Natural killer cell (primary cell): ENCODE data around the gene TREM1. TPM values are rescaled to one million over a fixed set of nuclear protein-coding genes. Genes with fewer than 3 reads are reported as not detected.

Experiments
- ATAC-seq, 3 donors: fragments of 150-1000 bp in 2 of 3; fragments of 200-7000 bp in 1 of 3; cut with Tn5 transposase; 1 replicate in 1 of 3; 2 replicates in 2 of 3; pipeline ENCODE4 v1.10.0; 2021; ENCODE audit warnings: mild to moderate bottlenecking in 2 of 3, moderate library complexity in 2 of 3
- DNase-seq, 2 donors: peaks; one replicate each; pipeline versions ENCODE4 v3.0.0 to v3.0.0-alpha.2; 2013 to 2021; ENCODE audit warnings: mixed read lengths in 1 of 2
- H3K27ac ChIP-seq: one replicate; pipeline ENCODE4 v1.5.1; 2013; ENCODE audit warnings: mild to moderate bottlenecking, low read length
- H3K27me3 ChIP-seq: one replicate; pipeline ENCODE4 v1.6.1; 2013; ENCODE audit warnings: low read length; ENCODE audit not compliant: control insufficient read depth, insufficient read depth
- H3K36me3 ChIP-seq: one replicate; pipeline ENCODE4 v1.6.1; 2013; ENCODE audit warnings: low read length; ENCODE audit not compliant: control insufficient read depth, insufficient read depth
- H3K4me1 ChIP-seq: one replicate; pipeline ENCODE4 v1.6.1; 2013; ENCODE audit warnings: low read length; ENCODE audit not compliant: control insufficient read depth, insufficient read depth
- H3K4me3 ChIP-seq: one replicate; pipeline ENCODE4 v1.5.1; 2013; ENCODE audit warnings: low read length
- H3K9me3 ChIP-seq: one replicate; pipeline ENCODE4 v1.6.1; 2013; ENCODE audit warnings: low read length; ENCODE audit not compliant: control insufficient read depth, insufficient read depth
- H3K27ac Mint-ChIP-seq, 2 donors: one replicate each; pipeline ENCODE4 v1.8.0; 2022; ENCODE audit warnings: mild to moderate bottlenecking in 2 of 2, mixed read lengths in 2 of 2, moderate library complexity in 1 of 2
- H3K27me3 Mint-ChIP-seq, 2 donors: one replicate each; pipeline ENCODE4 v1.8.0; 2022; ENCODE audit warnings: low read depth in 2 of 2, mixed read lengths in 2 of 2
- H3K36me3 Mint-ChIP-seq: one replicate; pipeline ENCODE4 v1.8.0; 2022; ENCODE audit warnings: mixed read lengths
- H3K4me1 Mint-ChIP-seq, 2 donors: one replicate each; pipeline ENCODE4 v1.8.0; 2022; ENCODE audit warnings: mixed read lengths in 2 of 2
- H3K4me3 Mint-ChIP-seq: one replicate; pipeline ENCODE4 v1.8.0; 2022; ENCODE audit warnings: mild to moderate bottlenecking, moderate library complexity, mixed read lengths
- H3K9me3 Mint-ChIP-seq, 2 donors: one replicate each; pipeline ENCODE4 v1.8.0; 2022; ENCODE audit warnings: mixed read lengths in 2 of 2
- WGBS: methylation state at CpG from one replicate; pipeline ENCODE4 v1.1.7; 2013; ENCODE audit warnings: missing lambda C conversion rate; ENCODE audit not compliant: insufficient coverage; 5-methylcytosine and 5-hydroxymethylcytosine counted together
- intact Hi-C: fragments of 100-400 bp; cut with micrococcal nuclease; formaldehyde crosslinking; loops from one replicate; pipeline ENCODE4 v1.14.2; 2022
- total RNA-seq, 4 donors: library from RNA; stranded (reverse); fragments of 120-200 nt in 1 of 4; gene quantifications; one replicate each; pipeline versions ENCODE4 v1.2.3 to v1.2.4, GENCODE V29; 2013 to 2022
- TF ChIP-seq, protein P1 (sequence below): fragments of 200-600 bp; IDR thresholded peaks from one replicate; pipeline ENCODE4 v1.8.0; 2022; ENCODE audit warnings: antibody characterized with exemption

TREM1 gene
- total RNA-seq, 3 donors from 2014 or later (not counting 1 experiment from before 2014, with no cell fraction given): 9.5 to 44.2 (median 9.8) TPM

DNA sequence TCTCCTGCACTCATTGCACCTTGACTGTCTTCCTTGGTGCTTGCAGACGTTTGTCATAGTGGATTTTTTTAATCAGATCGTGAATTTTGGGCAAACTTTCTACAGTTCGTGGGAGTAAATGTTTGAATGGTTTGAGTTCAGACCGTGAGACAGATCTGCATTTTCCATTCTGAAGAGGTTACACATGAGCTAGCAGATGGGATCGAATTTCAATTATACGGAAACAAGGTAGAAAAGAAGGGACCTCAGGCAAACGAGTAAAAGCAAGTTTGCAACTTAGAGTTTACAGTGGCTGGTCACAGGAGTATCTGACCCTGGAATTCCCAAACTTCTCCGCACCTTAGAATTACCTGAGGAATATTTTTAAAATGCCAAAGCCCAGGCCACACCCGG lies 31.8 kb upstream of the TREM1 start:
- ATAC-seq (no peak), DNase-seq (no peak)
- Mint-ChIP-seq H3K36me3 (no peaks in the 10 kb centered on the region), H3K9me3 (no peaks in the 10 kb centered on the region), H3K4me3 (no peak overlapping the region), H3K4me1 (peaks cover 8 to 12% of the 10 kb centered on the region in 2 donors), H3K27me3 (peaks cover 28 to 42% of the 10 kb centered on the region in 2 donors), H3K27ac (no peak overlapping the region)
- no peaks in the 10 kb centered on the region for H3K36me3 ChIP-seq
- H3K27ac ChIP-seq: no peak overlapping the region
- peaks cover 12% of the 10 kb centered on the region for H3K4me1 ChIP-seq
- H3K27me3 ChIP-seq: peaks cover 2% of the 10 kb centered on the region
- H3K9me3 ChIP-seq: no peaks in the 10 kb centered on the region
- TF ChIP-seq, protein P1, sequence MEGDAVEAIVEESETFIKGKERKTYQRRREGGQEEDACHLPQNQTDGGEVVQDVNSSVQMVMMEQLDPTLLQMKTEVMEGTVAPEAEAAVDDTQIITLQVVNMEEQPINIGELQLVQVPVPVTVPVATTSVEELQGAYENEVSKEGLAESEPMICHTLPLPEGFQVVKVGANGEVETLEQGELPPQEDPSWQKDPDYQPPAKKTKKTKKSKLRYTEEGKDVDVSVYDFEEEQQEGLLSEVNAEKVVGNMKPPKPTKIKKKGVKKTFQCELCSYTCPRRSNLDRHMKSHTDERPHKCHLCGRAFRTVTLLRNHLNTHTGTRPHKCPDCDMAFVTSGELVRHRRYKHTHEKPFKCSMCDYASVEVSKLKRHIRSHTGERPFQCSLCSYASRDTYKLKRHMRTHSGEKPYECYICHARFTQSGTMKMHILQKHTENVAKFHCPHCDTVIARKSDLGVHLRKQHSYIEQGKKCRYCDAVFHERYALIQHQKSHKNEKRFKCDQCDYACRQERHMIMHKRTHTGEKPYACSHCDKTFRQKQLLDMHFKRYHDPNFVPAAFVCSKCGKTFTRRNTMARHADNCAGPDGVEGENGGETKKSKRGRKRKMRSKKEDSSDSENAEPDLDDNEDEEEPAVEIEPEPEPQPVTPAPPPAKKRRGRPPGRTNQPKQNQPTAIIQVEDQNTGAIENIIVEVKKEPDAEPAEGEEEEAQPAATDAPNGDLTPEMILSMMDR: no peak
- intact Hi-C loops: loop anchor here (1.0 to 2.0 kb wide), 4 partner anchors 39 to 312 kb away; no protein-coding TSS in a partner anchor
- 67% methylated on average over 9 of the region's 9 CpGs for WGBS
- no peak overlapping the region for H3K4me3 ChIP-seq

DNA sequence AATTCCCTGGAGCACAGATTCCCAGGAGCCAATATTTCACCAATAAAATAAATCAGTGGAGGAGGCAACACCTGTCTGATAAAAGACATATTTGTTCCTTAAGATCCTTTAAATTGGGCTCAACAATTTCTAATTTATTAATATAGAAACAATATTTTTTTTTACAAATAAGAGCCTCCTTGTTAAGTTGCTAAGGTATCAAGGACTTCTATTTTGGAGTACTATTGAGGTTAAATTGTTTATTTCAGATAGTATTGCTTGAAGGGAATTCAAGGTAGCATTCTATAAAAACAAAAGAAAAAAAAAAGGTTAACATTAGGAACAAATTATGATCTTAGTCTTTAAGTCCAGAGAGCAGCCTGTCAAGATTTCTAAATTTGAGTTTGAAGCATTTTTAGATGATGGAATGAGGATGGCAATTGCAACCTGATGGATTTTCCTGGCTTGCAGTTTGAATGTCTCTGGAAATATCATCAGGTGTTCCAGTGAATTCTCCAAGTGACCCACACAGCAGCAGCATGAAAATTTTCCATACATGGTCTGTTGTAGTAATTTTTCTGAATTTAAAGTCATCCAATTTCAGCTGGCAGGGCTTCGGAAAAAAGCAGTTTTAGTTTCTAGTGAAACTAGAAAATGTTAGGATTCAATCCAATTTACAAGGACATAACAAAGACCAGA lies 29.6 kb upstream of the TREM1 start:
- H3K4me3 ChIP-seq: no peak overlapping the region
- no peaks in the 10 kb centered on the region for H3K9me3 ChIP-seq
- H3K4me1 ChIP-seq: peaks cover 12% of the 10 kb centered on the region
- Mint-ChIP-seq H3K4me1 (peaks cover 8 to 12% of the 10 kb centered on the region in 2 donors), H3K4me3 (no peak overlapping the region), H3K27ac (no peak overlapping the region), H3K36me3 (no peaks in the 10 kb centered on the region), H3K9me3 (no peaks in the 10 kb centered on the region), H3K27me3 (peaks cover 29 to 59% of the 10 kb centered on the region in 2 donors)
- intact Hi-C loops: no loop called here
- TF ChIP-seq, protein P1: no peak
- no peaks in the 10 kb centered on the region for H3K36me3 ChIP-seq
- peaks cover 2% of the 10 kb centered on the region for H3K27me3 ChIP-seq
- ATAC-seq (no peak), DNase-seq (no peak)
- WGBS: no CpG with 5 or more reads among the region's 1 CpG
- peak overlapping the region; percentile 37 for H3K27ac ChIP-seq

DNA sequence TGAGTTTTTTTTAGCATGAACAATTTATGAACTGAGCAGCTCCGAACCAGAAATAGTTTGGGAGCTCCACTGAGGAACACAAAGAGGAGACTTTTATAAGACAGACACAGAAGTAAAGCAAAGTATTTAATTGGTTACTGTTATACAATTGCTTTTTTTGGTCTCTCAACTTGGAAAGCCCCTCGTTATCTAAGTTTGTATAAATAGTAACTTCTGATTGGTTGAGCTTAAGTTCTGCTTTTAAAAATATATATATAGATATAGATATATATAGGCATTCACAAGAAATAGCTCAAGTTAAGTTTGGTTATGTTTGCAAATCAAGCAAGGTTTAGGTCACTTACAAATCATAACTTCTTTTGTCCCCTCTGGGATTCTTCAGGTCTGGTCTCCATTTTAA lies 28.7 kb upstream of the TREM1 start:
- H3K4me3 ChIP-seq: no peak overlapping the region
- WGBS: 69% methylated on average over 2 of the region's 2 CpGs

More for the DNA sequence above, 28.7 kb upstream of the TREM1 start:
- no peak overlapping the region for H3K4me3 Mint-ChIP-seq
- DNase-seq (no peak), ATAC-seq (no peak)
- TF ChIP-seq, protein P1: no peak
- peaks cover 8 to 12% of the 10 kb centered on the region in 2 donors for H3K4me1 Mint-ChIP-seq
- H3K27ac Mint-ChIP-seq: no peak overlapping the region
- H3K9me3 ChIP-seq: no peaks in the 10 kb centered on the region
- peaks cover 12% of the 10 kb centered on the region for H3K4me1 ChIP-seq
- no peaks in the 10 kb centered on the region for H3K36me3 Mint-ChIP-seq
- intact Hi-C loops: no loop called here
- no peaks in the 10 kb centered on the region for H3K36me3 ChIP-seq
- H3K27ac ChIP-seq: peak overlapping the region; percentile 21
- H3K27me3 ChIP-seq: peaks cover 2% of the 10 kb centered on the region
- no peaks in the 10 kb centered on the region for H3K9me3 Mint-ChIP-seq
- H3K27me3 Mint-ChIP-seq: peaks cover 29 to 59% of the 10 kb centered on the region in 2 donors
